Measurements from ENCODE around the gene C10orf71. TPM values are rescaled to one million over a fixed set of nuclear protein-coding genes. Genes with fewer than 3 reads are reported as not detected.

C10orf71 gene
- total RNA-seq, 1 experiment from 2014 or later = not detected

GRCh38 chr10:49289480-49289879, 9.5 kb upstream of the C10orf71 start:
- H3K36me3 Mint-ChIP-seq (ENCODE audit: insufficient read depth, unreplicated experiment) = no peaks in the 10 kb centered on the region
- TF ChIP-seq CTCF (IDR thresholded peaks at IDR 0.05; ENCODE audit: unreplicated experiment) = no peak
- no TSS peak for BruUV-seq (replicated peaks)
- no peak for DNase-seq
- no peaks in the 10 kb centered on the region for H3K4me1 Mint-ChIP-seq (ENCODE audit: low read depth, unreplicated experiment)
- CTCF ChIA-PET = no interaction called here
- peaks cover 88% of the 10 kb centered on the region for H3K27me3 Mint-ChIP-seq (ENCODE audit: unreplicated experiment)
- H3K9me3 Mint-ChIP-seq (ENCODE audit: low read depth, unreplicated experiment) = no peaks in the 10 kb centered on the region
- H3K27ac Mint-ChIP-seq (ENCODE audit: unreplicated experiment) = no peak overlapping the region
- no peak overlapping the region for H3K4me3 Mint-ChIP-seq (ENCODE audit: low read depth, unreplicated experiment)
- intact Hi-C loops (cut with micrococcal nuclease; ENCODE audit: unreplicated experiment) = no loop called here

GRCh38 chr10:49290131-49290530, 8.8 kb upstream of the C10orf71 start:
- CTCF ChIA-PET = no interaction called here
- H3K4me3 Mint-ChIP-seq (ENCODE audit: low read depth, unreplicated experiment) = no peak overlapping the region
- no TSS peak for BruUV-seq (replicated peaks)
- H3K27ac Mint-ChIP-seq (ENCODE audit: unreplicated experiment) = no peak overlapping the region
- intact Hi-C loops (cut with micrococcal nuclease; ENCODE audit: unreplicated experiment) = no loop called here
- peaks cover 81% of the 10 kb centered on the region for H3K27me3 Mint-ChIP-seq (ENCODE audit: unreplicated experiment)
- DNase-seq = no peak
- H3K36me3 Mint-ChIP-seq (ENCODE audit: insufficient read depth, unreplicated experiment) = no peaks in the 10 kb centered on the region
- no peak for TF ChIP-seq CTCF (IDR thresholded peaks at IDR 0.05; ENCODE audit: unreplicated experiment)
- no peaks in the 10 kb centered on the region for H3K4me1 Mint-ChIP-seq (ENCODE audit: low read depth, unreplicated experiment)
- no peaks in the 10 kb centered on the region for H3K9me3 Mint-ChIP-seq (ENCODE audit: low read depth, unreplicated experiment)

DNA sequence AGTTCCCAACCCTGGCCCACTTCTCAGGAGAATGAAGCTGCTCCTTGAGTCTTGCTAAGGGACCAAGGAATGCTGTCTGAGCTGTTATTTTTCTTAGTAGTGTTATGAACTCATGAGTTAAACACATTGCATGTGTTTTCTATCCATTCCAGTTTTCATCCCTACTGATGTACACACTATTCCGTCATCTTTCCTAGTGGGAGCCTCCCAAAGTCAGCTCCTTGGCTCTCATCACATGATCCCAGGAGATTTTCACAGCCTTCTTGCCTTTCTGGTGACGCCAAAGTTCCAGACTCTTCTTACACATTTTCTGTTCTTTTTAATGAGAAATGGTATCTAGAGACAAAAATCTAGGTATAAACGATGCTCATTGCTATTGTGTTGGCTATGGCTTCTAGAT, 8.4 kb upstream of the C10orf71 start:
- H3K9me3 Mint-ChIP-seq (ENCODE audit: low read depth, unreplicated experiment) = no peaks in the 10 kb centered on the region
- peaks cover 81% of the 10 kb centered on the region for H3K27me3 Mint-ChIP-seq (ENCODE audit: unreplicated experiment)
- CTCF ChIA-PET = no interaction called here
- H3K4me3 Mint-ChIP-seq (ENCODE audit: low read depth, unreplicated experiment) = no peak overlapping the region
- H3K27ac Mint-ChIP-seq (ENCODE audit: unreplicated experiment) = no peak overlapping the region
- no peak for DNase-seq
- no peaks in the 10 kb centered on the region for H3K4me1 Mint-ChIP-seq (ENCODE audit: low read depth, unreplicated experiment)
- intact Hi-C loops (cut with micrococcal nuclease; ENCODE audit: unreplicated experiment) = no loop called here
- BruUV-seq (replicated peaks) = no TSS peak
- no peaks in the 10 kb centered on the region for H3K36me3 Mint-ChIP-seq (ENCODE audit: insufficient read depth, unreplicated experiment)
- TF ChIP-seq CTCF (IDR thresholded peaks at IDR 0.05; ENCODE audit: unreplicated experiment) = no peak

- no peaks in the 10 kb centered on the region for H3K4me1 Mint-ChIP-seq (ENCODE audit: low read depth, unreplicated experiment)
- CTCF ChIA-PET = no interaction called here
- no peak for DNase-seq
- BruUV-seq (replicated peaks) = no TSS peak
- intact Hi-C loops (cut with micrococcal nuclease; ENCODE audit: unreplicated experiment) = no loop called here
- no peaks in the 10 kb centered on the region for H3K9me3 Mint-ChIP-seq (ENCODE audit: low read depth, unreplicated experiment)
- H3K27me3 Mint-ChIP-seq (ENCODE audit: unreplicated experiment) = peaks cover 81% of the 10 kb centered on the region
- TF ChIP-seq CTCF (IDR thresholded peaks at IDR 0.05; ENCODE audit: unreplicated experiment) = no peak
- H3K27ac Mint-ChIP-seq (ENCODE audit: unreplicated experiment) = no peak overlapping the region
- no peaks in the 10 kb centered on the region for H3K36me3 Mint-ChIP-seq (ENCODE audit: insufficient read depth, unreplicated experiment)
- no peak overlapping the region for H3K4me3 Mint-ChIP-seq (ENCODE audit: low read depth, unreplicated experiment)
These were observed 6.3 kb upstream of the C10orf71 start for GRCh38 chr10:49292565-49293207.
